AG09319 (cell line): ENCODE results near the gene EDIL3.

Experiments used
- DNase-seq: peaks from one replicate; pipeline ENCODE4 v3.0.0-alpha.2; 2010; ENCODE audit warnings: low read depth; ENCODE audit errors: extremely low read depth
- CTCF ChIP-seq: IDR thresholded peaks from 2 replicates; pipeline ENCODE4 v1.5.1; 2011; ENCODE audit warnings: low read depth, mild to moderate bottlenecking, inconsistent platforms, low read length, moderate library complexity

EDIL3 gene

DNA sequence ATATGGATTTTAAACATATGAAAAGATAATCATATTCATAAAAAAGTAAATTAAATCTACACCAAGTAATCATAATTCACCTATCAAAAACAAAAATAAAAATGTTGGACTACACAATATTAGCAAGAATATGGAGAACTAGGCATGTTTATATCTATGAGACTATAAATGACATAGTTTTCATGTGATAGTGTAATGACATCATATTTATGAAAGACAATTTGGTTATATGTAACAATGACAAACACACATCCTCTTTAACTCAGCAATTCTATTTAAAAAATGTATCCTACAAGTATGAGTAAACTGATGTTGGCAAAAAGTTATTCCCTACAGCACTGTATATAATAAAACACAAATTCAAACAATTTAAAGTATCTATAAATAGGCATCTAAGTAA is 312.3 kb downstream of the EDIL3 start:
- no peak for DNase-seq
- no peak for TF ChIP-seq CTCF

DNA sequence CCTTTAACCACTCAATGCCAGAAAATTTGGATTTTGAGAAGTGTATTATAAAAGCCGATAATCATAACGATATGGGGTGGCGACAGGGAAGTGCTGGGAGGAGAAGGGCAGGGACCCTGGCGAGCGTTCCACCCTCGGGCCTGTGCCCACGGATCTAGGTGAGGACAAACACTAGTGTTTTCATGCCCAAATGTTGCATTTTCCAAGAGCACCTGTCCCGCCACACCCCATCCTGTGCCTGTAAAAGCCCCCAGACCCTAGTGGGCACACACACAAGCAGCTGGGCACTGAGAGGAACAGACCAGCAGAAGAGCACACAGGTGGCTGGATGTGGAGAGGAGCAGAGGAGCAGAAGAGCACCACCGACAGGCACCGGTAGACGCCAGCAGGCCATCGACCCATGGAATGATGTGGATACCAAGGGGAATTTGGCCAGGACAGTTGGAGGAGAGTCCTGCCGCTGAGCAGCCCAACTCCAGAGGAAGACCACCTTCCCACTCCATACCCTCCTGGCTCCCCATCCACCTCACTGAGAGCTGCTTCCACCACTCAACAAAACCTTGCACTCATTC is 315.0 kb downstream of the EDIL3 start:
- no peak for DNase-seq
- no peak for TF ChIP-seq CTCF

DNA sequence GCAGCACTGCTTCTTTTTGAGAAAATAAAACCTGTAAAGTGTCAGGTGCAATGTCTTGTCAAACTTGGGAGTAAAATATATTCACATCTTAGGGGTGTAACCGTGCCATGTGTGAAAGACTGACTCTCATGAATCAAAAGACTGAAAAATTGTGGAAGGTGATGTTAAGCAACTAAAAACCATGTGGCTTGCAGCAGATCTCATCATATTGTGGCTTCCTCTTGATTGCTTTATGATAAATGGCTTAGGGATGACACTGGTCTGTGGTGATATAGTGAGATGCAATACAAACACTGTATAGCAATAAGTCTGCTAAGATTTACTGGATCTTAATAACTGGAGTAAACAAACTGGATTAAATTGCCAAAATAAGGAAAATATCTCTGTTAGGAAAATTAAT is 321.6 kb downstream of the EDIL3 start:
- TF ChIP-seq CTCF = no peak
- DNase-seq = no peak

DNA sequence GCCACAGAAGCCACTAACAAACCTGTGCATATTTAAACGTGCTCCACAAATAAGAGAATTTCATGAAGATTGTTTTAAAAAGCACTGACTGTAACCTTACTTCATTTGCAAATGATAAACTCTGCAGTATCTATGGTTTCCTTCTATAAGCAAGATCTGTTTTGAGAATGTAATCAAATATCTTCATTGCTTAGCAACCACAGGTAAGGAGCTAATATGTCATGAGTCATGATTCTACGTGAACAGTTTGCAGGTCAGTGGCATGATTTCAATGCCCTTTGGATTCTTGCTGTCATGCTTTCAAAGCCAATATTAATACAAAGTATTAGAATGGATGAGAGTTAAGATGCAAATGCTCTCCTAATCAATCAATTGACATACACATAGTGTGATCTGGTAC is 325.0 kb downstream of the EDIL3 start:
- no peak for TF ChIP-seq CTCF
- no peak for DNase-seq

- no peak for TF ChIP-seq CTCF
- DNase-seq = no peak
These were observed 326.1 kb downstream of the EDIL3 start for GRCh38 chr5:84058561-84058960.

GRCh38 chr5:84057211-84057610 is 327.5 kb downstream of the EDIL3 start:
- DNase-seq = no peak
- TF ChIP-seq CTCF = no peak

DNA sequence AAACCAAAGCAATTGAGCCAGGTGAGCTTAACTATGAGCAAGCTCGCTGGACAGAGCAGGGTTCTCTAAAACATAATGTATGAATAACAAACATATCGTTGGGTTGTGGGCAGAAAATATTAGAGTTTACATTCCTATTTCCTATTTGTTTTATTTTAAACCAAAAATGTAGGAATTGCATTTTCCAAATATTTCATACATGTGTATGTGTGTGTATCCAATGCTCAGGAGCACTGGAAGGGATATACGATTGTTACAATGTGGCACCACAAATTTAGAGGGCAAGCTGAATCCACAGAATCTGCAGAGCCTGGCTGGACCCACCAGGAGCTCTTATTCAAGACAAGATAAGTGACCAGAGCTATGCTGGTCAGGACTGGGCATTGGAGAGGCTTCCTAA is 338.7 kb downstream of the EDIL3 start:
- no peak for TF ChIP-seq CTCF
- no peak for DNase-seq
